A673 (cell line): ENCODE measurements around the gene EZR.

ENCODE experiments used
- EZH2 ChIP-seq: fragments of 200-600 bp; sonication (generic); IDR thresholded peaks from 2 replicates; pipeline ENCODE4 v1.6.1; 2017; ENCODE audit warnings: borderline replicate concordance, low read depth, mild to moderate bottlenecking, mixed read lengths, antibody characterized with exemption, low read length; ENCODE audit not compliant: poor library complexity, severe bottlenecking
- TF ChIP-seq, protein P1 (sequence below): fragments of 300-800, 200-600 bp; sonication (generic); conservative IDR thresholded peaks from 2 replicates; pipeline ENCODE4 v1.5.1; 2017; ENCODE audit warnings: low read depth, mild to moderate bottlenecking, antibody characterized with exemption, low read length, moderate library complexity, mixed read lengths

DNA sequence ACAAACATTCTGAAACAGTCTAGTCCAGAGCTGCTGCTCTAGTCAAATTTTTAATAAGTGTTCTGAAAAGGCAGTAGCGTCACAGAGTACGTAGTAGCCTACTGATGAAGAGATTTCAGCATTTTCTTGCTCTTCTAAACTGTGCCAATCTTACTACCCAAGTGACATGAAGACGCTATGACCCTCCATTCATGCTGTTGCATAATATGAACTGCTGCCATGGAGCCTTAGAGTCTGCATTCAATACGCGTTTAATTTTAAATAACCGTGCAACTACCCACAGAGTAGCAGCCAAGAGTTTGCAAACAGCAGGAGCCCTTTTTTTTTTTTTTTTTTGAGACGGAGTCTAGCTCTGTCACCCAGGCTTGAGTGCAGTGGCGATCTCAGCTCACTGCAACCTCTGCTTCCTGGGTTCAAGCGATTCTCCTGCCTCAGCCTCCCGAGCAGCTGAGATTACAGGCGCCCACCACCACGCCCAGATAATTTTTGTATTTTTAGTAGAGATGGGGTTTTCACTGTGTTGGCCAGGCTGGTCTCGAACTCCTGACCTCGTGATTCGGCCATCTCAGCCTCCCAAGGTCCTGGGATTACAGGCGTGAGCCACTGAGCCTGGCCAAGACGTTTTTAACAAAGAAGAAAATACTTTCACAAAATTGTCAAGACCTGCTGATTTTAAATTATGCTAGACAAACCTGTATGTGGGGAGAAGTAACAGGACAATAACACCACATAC, 44.3 kb downstream of the EZR start:
- TF ChIP-seq, protein P1, sequence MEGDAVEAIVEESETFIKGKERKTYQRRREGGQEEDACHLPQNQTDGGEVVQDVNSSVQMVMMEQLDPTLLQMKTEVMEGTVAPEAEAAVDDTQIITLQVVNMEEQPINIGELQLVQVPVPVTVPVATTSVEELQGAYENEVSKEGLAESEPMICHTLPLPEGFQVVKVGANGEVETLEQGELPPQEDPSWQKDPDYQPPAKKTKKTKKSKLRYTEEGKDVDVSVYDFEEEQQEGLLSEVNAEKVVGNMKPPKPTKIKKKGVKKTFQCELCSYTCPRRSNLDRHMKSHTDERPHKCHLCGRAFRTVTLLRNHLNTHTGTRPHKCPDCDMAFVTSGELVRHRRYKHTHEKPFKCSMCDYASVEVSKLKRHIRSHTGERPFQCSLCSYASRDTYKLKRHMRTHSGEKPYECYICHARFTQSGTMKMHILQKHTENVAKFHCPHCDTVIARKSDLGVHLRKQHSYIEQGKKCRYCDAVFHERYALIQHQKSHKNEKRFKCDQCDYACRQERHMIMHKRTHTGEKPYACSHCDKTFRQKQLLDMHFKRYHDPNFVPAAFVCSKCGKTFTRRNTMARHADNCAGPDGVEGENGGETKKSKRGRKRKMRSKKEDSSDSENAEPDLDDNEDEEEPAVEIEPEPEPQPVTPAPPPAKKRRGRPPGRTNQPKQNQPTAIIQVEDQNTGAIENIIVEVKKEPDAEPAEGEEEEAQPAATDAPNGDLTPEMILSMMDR, result no peak
- TF ChIP-seq EZH2, result no peak
